Activated naive CD4-positive, alpha-beta T cell treated with anti-CD3 and anti-CD28 coated beads for 36 hours (primary cell): ENCODE data around the gene ST6GALNAC3. TPM values are rescaled to one million over a fixed set of nuclear protein-coding genes. Genes with fewer than 3 reads are reported as not detected.

Experiments used
- CTCF ChIA-PET: fragments of 350-600 bp; sonication (Branson Sonifier 250); formaldehyde crosslinking; loops from one replicate; lab custom pipeline; 2021; ENCODE audit warnings: antibody characterized with exemption; lab: Charles Lee
- DNase-seq: peaks from one replicate; pipeline ENCODE4 v3.0.0-alpha.2; 2020
- H3K27ac Mint-ChIP-seq: one replicate; pipeline ENCODE4 v1.8.0; 2021; ENCODE audit warnings: mild to moderate bottlenecking, mixed read lengths
- H3K27me3 Mint-ChIP-seq: one replicate; pipeline ENCODE4 v1.8.0; 2021; ENCODE audit warnings: low read depth, mixed read lengths
- H3K36me3 Mint-ChIP-seq: one replicate; pipeline ENCODE4 v1.8.0; 2021; ENCODE audit warnings: low read depth, mixed read lengths
- H3K4me1 Mint-ChIP-seq: one replicate; pipeline ENCODE4 v1.8.0; 2021; ENCODE audit warnings: low read depth, mixed read lengths
- H3K4me3 Mint-ChIP-seq: one replicate; pipeline ENCODE4 v1.8.0; 2021; ENCODE audit warnings: mild to moderate bottlenecking, moderate library complexity, mixed read lengths
- H3K9me3 Mint-ChIP-seq: one replicate; pipeline ENCODE4 v1.8.0; 2021; ENCODE audit warnings: mixed read lengths
- intact Hi-C: fragments of 100-400 bp; cut with micrococcal nuclease; formaldehyde crosslinking; loops from one replicate; pipeline ENCODE4 v1.15.1; 2023
- total RNA-seq, 2 experiments: library from RNA; stranded (reverse); gene quantifications; one replicate each; pipeline ENCODE4 v1.2.3, GENCODE V29; 2021

The ST6GALNAC3 gene
- total RNA-seq, 2 experiments from 2014 or later: 2.5 to 2.8 TPM

DNA sequence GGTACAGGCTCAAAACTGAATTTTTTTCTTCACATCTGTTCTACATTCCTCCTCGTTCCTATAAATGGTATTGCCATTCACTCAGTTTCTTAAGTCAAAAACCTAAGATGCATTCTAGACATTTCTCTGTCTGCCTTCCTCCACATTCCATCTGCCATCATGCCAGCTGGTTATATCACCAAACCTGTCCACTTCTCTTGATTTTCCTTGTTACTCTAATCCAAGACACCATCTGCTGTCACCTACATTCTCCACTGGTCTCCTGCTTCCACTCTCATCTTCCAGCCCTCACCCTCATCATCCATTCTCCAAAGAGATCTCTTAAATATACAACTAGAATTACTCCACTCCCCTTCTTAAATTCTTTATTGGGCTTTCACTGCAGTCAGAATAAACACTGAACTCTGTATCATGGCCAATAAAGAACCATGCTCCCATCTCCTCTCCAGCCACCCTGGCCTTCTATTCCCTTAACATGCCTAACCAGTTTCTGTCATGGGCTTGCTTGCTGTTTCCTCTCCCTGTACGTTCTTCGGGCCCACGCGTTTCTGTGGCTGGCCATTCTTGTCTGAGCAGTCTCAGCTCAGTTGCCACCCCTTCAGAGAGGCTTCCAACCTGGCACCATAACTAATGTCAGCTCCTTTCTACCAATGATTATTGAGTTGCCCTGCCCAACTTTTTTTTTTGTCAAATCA lies 278.3 kb downstream of the ST6GALNAC3 start:
- intact Hi-C loops: no loop called here
- CTCF ChIA-PET: no interaction called here
- Mint-ChIP-seq H3K4me1 (peaks cover 5% of the 10 kb centered on the region), H3K27me3 (no peaks in the 10 kb centered on the region), H3K4me3 (no peak overlapping the region), H3K27ac (no peak overlapping the region), H3K9me3 (no peaks in the 10 kb centered on the region), H3K36me3 (no peaks in the 10 kb centered on the region)
- no peak for DNase-seq

DNA sequence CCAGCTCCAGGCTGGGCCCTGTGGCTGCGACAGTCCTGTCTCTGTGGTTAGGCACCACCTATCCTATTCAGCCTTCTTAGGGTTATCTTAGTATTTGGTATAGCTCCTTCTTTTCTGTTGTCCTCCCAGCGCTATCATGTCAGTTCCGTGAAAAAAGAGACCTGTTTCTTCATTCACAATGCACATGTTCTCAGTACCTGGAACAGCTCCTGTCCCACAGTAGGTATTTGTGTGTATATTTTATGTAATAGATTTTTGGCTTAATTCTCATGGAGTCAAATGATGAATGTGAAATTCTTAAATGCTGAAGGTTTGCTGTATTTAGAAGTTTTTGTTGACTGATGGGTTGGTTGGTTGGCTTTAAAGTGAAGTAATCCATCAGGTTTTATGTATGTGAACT lies 279.7 kb downstream of the ST6GALNAC3 start:
- H3K4me3 Mint-ChIP-seq: no peak overlapping the region
- intact Hi-C loops: no loop called here
- H3K27ac Mint-ChIP-seq: no peak overlapping the region
- H3K9me3 Mint-ChIP-seq: no peaks in the 10 kb centered on the region
- DNase-seq: no peak
- CTCF ChIA-PET: interaction anchor here (0.6 to 1.0 kb wide), 3 partner anchors 23 to 315 kb away, joined by 3 to 5 read pairs (median 3); no protein-coding TSS in a partner anchor
- no peaks in the 10 kb centered on the region for H3K27me3 Mint-ChIP-seq
- H3K36me3 Mint-ChIP-seq: no peaks in the 10 kb centered on the region
- H3K4me1 Mint-ChIP-seq: peaks cover 5% of the 10 kb centered on the region

DNA sequence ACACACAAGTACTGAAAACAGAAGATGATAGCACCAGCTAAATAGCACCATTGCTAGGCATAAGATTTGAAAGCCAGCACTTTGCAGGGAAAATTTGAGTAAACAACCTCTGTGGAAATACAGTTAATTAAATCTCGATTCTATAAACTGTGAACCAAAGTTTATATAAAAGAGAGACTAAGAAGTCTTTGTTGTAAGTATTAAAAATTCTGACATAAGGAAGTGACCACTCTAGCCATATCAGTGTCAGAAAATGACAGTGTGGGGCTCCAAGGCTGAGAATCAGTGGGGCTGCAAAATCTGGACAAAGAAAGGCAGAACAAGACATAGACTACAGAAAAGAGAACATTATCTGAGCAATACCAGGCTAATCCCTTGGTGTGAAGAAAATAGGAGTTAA lies 292.2 kb downstream of the ST6GALNAC3 start:
- Mint-ChIP-seq H3K27me3 (no peaks in the 10 kb centered on the region), H3K27ac (no peak overlapping the region), H3K36me3 (no peaks in the 10 kb centered on the region), H3K9me3 (no peaks in the 10 kb centered on the region), H3K4me3 (no peak overlapping the region), H3K4me1 (peaks cover 3% of the 10 kb centered on the region)
- intact Hi-C loops: no loop called here
- no peak for DNase-seq
- CTCF ChIA-PET: no interaction called here

DNA sequence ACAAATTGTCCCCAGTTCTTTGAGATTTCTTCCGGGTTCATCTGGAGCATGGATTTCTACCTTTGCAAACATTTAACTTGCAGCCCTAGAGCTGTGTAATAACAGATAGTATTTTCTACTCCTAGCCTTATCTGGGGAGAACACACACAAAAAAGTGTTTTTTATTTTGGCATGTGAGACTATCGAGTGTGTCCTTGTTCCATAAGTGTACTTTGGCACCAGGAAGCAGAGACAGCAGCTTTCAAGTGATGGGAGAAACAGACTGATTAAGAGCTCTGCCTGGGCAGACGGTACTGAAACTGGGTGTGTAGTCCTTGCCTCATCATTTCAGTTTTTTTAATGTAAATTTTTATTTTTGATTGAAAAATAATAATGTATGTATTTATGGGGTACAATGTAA lies 297.4 kb downstream of the ST6GALNAC3 start:
- Mint-ChIP-seq H3K4me1 (peaks cover 3% of the 10 kb centered on the region), H3K27me3 (no peaks in the 10 kb centered on the region), H3K9me3 (no peaks in the 10 kb centered on the region), H3K4me3 (no peak overlapping the region), H3K36me3 (no peaks in the 10 kb centered on the region), H3K27ac (no peak overlapping the region)
- intact Hi-C loops: no loop called here
- DNase-seq: no peak
- CTCF ChIA-PET: no interaction called here

DNA sequence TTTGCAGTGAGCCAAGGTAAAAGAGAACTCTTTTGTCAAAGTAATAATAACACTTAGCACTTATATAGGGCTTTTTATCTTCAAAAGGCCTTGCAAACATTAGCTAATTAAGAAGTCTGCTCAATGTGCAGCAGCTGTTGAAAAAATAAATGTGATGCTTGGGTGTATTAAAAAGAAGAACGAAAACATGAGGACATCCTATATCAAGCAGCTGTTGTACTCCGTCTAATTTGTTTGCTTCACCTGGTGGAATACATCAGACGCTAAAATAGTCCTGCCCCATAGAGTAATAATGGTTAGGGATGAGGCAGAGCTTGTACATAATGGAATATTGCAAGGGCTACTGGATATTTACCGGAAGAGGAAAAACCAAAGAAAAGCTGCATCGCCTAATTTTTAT lies 299.5 kb downstream of the ST6GALNAC3 start:
- Mint-ChIP-seq H3K27me3 (no peaks in the 10 kb centered on the region), H3K36me3 (no peaks in the 10 kb centered on the region), H3K4me3 (no peak overlapping the region), H3K4me1 (no peaks in the 10 kb centered on the region), H3K27ac (no peak overlapping the region), H3K9me3 (no peaks in the 10 kb centered on the region)
- intact Hi-C loops: no loop called here
- CTCF ChIA-PET: no interaction called here
- DNase-seq: no peak

DNA sequence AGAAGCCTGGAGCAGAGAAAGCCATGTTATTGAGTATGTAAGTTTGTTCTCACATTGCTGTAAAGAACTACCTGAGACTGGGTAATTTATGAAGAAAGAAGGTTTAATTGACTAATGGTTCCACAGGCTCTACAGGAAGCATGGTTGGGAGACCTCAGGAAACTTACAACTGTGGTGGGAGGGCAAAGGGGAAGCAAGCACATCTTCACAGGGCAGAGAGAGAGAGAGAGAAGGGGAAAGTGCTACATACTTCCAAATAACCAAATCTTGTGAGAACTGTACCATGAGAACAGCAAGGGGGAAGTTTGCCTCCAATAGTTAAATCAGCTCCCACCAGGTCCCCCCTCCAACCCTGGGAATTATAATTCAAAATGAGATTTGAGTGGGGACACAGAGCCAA lies 302.7 kb downstream of the ST6GALNAC3 start:
- no peak for DNase-seq
- Mint-ChIP-seq H3K4me3 (no peak overlapping the region), H3K27me3 (no peaks in the 10 kb centered on the region), H3K36me3 (no peaks in the 10 kb centered on the region), H3K9me3 (no peaks in the 10 kb centered on the region), H3K27ac (no peak overlapping the region), H3K4me1 (no peaks in the 10 kb centered on the region)
- intact Hi-C loops: no loop called here
- CTCF ChIA-PET: no interaction called here

DNA sequence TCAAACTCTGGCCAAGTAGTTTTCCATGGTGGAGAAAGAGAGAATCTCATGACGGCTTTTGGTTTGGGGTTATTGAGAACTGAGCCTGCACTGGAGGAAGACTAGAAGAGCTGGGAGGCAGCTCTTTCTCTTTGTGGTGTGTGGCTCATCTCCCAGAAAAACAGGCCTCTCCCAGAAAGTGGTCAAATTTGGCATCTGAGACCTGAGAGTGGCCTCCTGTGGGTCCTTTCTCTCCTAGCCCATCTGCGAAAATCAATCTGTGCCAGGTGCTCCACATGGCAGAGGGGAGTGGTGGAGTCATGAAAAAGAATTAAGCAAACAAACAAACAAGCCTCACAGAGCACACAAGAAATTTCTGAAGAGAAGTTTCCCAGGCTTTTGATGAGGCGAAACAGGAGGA lies 305.0 kb downstream of the ST6GALNAC3 start:
- H3K9me3 Mint-ChIP-seq: no peaks in the 10 kb centered on the region
- H3K27ac Mint-ChIP-seq: no peak overlapping the region
- CTCF ChIA-PET: no interaction called here
- H3K4me3 Mint-ChIP-seq: no peak overlapping the region
- DNase-seq: no peak
- H3K36me3 Mint-ChIP-seq: no peaks in the 10 kb centered on the region
- no peaks in the 10 kb centered on the region for H3K4me1 Mint-ChIP-seq
- intact Hi-C loops: no loop called here
- H3K27me3 Mint-ChIP-seq: no peaks in the 10 kb centered on the region

DNA sequence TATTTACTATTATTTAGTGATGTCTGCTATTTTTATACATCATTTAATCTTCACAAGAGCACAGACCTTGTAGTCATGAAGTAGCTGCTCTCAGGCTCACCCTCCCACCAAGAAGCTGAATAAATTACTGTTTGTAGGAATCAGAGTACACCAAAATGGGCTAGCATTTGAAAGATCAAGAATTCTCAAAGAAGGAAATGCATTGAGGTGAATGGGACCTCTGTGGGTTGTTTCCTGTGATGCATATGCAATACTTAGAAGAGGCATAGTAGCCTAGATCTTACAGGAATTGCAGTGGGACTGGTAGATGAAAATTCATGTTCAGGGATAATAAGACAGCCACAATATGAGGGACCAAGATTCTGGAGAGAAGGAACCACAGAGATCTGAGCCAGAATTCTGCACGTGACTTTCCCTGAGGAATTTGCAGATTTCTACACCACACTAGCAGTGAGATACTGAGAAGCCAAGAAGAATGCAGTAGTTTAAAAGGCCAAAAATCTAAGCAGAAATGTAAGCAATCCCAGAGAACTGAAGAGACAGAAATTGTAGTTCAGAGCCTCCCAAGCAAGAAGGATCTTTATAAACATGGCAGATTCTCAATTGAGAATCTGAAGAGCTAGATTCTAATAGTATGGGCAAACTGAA lies 307.0 kb downstream of the ST6GALNAC3 start:
- H3K36me3 Mint-ChIP-seq: no peaks in the 10 kb centered on the region
- H3K27ac Mint-ChIP-seq: no peak overlapping the region
- no peaks in the 10 kb centered on the region for H3K9me3 Mint-ChIP-seq
- CTCF ChIA-PET: interaction anchor here (1.3 kb wide), 1 partner anchor 227 kb away, joined by 3 read pairs; no protein-coding TSS in a partner anchor
- no peak for DNase-seq
- H3K27me3 Mint-ChIP-seq: no peaks in the 10 kb centered on the region
- intact Hi-C loops: no loop called here
- no peak overlapping the region for H3K4me3 Mint-ChIP-seq
- H3K4me1 Mint-ChIP-seq: no peaks in the 10 kb centered on the region

DNA sequence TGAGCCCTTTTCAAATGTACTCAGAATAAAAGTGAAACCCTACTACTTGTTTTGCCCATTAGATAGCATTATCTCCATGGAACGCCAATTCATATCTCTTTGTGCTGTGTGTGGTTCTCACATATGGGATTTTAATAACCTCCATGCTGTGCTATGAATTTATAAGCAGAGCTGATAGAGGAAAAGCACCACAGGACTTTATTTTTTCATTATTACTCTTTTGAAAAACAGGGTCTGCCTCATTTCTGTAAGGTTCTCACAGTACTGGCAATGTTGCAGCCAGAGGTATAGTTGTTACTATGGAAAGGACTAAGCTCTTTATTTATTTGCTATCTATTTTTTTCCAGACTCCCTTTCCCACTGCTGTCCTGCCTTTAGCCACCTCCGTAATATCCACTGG lies 313.7 kb downstream of the ST6GALNAC3 start:
- DNase-seq: no peak
- H3K27ac Mint-ChIP-seq: no peak overlapping the region
- intact Hi-C loops: no loop called here
- no peak overlapping the region for H3K4me3 Mint-ChIP-seq
- no peaks in the 10 kb centered on the region for H3K9me3 Mint-ChIP-seq
- no peaks in the 10 kb centered on the region for H3K27me3 Mint-ChIP-seq
- H3K36me3 Mint-ChIP-seq: no peaks in the 10 kb centered on the region
- CTCF ChIA-PET: no interaction called here
- no peaks in the 10 kb centered on the region for H3K4me1 Mint-ChIP-seq

DNA sequence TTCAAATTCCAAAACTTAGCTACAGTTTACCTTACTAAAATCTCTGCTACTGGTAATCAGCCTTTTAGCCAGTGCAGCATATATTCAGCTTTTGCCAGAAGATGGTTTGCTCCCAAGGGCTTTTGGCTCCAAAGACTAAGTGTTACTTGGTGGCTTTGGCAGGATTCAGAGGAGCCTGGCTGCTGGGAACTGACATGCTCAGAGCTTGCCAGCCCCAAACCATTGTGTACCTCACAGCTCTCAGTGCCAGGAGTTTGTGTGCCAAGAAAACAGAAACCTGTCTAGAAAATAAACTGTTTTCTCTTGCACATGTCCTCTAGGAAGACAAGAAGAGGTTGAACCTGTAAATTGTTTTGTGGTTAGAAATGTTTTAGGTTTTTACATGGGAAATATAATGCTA lies 315.9 kb downstream of the ST6GALNAC3 start:
- H3K36me3 Mint-ChIP-seq: no peaks in the 10 kb centered on the region
- no peak for DNase-seq
- H3K27ac Mint-ChIP-seq: no peak overlapping the region
- CTCF ChIA-PET: interaction anchor here (1.5 kb wide), 1 partner anchor 236 kb away, joined by 3 read pairs; no protein-coding TSS in a partner anchor
- intact Hi-C loops: no loop called here
- no peaks in the 10 kb centered on the region for H3K27me3 Mint-ChIP-seq
- H3K9me3 Mint-ChIP-seq: no peaks in the 10 kb centered on the region
- no peaks in the 10 kb centered on the region for H3K4me1 Mint-ChIP-seq
- H3K4me3 Mint-ChIP-seq: no peak overlapping the region

DNA sequence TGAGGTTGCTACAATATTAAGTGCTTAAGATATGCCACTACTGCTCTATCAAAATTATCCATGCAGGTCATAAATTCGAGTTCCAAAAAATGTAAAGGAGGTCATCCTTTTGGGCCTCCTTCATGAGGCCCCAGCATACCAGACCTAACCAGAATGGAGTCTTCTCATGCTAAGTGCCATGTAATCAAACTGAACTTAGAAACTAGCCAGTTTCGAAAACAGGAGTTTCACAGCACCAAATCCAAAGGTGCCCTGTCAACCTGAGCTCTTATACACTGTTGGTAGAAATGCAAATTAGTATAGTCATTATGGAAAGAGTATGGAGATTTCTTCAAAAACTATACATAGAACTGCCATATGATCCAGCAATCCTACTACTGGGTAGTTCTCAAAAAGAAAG lies 320.5 kb downstream of the ST6GALNAC3 start:
- H3K4me1 Mint-ChIP-seq: no peaks in the 10 kb centered on the region
- H3K27ac Mint-ChIP-seq: no peak overlapping the region
- no peaks in the 10 kb centered on the region for H3K36me3 Mint-ChIP-seq
- no peak for DNase-seq
- H3K9me3 Mint-ChIP-seq: no peaks in the 10 kb centered on the region
- CTCF ChIA-PET: no interaction called here
- H3K27me3 Mint-ChIP-seq: no peaks in the 10 kb centered on the region
- no peak overlapping the region for H3K4me3 Mint-ChIP-seq
- intact Hi-C loops: no loop called here

DNA sequence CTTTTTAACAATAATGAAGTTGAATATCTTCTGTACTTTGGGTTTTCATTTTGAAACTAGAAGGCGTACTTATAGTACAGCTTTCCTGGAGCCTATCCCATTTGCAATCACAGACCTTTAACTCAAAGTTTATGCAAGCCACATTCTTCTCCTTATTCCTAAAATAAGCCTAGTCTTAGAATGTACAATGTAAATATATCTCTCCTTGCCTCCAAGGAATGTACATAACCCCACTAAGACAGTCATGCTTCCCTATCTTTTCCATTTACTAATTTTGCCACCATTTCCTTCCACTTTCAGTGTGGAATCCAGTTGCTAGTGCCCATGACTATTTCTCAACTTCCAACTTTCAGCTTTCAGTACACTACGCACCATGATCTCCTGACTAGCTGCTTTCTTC lies 327.6 kb downstream of the ST6GALNAC3 start:
- CTCF ChIA-PET: no interaction called here
- H3K27ac Mint-ChIP-seq: no peak overlapping the region
- no peaks in the 10 kb centered on the region for H3K27me3 Mint-ChIP-seq
- no peaks in the 10 kb centered on the region for H3K36me3 Mint-ChIP-seq
- no peaks in the 10 kb centered on the region for H3K4me1 Mint-ChIP-seq
- peaks cover 6% of the 10 kb centered on the region for H3K9me3 Mint-ChIP-seq
- no peak for DNase-seq
- intact Hi-C loops: no loop called here
- H3K4me3 Mint-ChIP-seq: no peak overlapping the region

DNA sequence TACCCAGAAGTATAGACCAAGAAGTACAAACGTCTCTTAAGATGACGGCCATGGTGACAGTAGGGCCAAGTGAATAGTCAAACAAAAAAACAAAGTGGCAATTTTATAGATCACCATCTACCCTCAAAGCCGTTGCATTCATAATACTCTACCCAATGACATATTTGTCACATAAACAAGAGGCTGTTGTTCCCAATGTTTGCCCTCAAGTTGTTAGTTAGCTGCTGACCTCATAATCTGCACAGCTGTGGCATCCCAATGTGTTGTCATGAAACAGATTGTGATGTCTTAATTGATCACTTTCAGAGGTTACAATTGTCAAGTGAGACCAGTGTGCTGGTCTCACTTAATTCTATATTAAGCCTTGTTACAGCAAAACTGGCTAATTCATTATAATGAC lies 333.8 kb downstream of the ST6GALNAC3 start:
- no peaks in the 10 kb centered on the region for H3K9me3 Mint-ChIP-seq
- no peak overlapping the region for H3K4me3 Mint-ChIP-seq
- no peaks in the 10 kb centered on the region for H3K27me3 Mint-ChIP-seq
- H3K4me1 Mint-ChIP-seq: no peaks in the 10 kb centered on the region
- no peaks in the 10 kb centered on the region for H3K36me3 Mint-ChIP-seq
- intact Hi-C loops: no loop called here
- H3K27ac Mint-ChIP-seq: no peak overlapping the region
- CTCF ChIA-PET: no interaction called here
- no peak for DNase-seq
